HG03354 (cell line): Measurements from ENCODE around the gene PECR.
A peak's percentile ranks its signal among the peaks of the same experiment; 100 is the strongest.

Experiments used
- ATAC-seq: cut with Tn5 transposase; IDR thresholded peaks from one replicate; pipeline ENCODE4 v1.9.1; 2021; ENCODE audit warnings: mild to moderate bottlenecking; ENCODE audit not compliant: unreplicated experiment, poor library complexity, severe bottlenecking

The PECR gene

GRCh38 chr2:216074380-216074779 lies 7.2 kb downstream of the PECR start:
- ATAC-seq = no peak

- no peak for ATAC-seq
Observed at GRCh38 chr2:216073773-216074172, 7.8 kb downstream of the PECR start.

DNA sequence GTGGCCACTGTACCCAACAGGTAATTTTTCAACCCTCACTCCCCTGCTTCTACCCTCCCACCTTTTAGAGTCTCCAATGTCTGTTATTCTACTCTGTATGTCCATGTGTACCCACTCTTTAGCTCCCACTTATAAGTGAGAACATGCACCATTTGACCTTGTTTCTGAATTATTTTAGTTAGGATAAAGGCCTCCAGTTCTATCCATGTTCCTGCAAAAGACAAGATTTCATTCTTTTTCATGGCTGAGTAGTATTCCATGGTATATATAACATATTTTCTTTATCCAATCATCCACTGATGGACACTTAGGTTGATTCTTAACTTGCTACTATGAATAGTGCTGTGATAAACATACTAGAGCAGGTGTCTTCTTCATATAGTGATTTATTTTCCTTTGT lies 9.1 kb downstream of the PECR start:
- no peak for ATAC-seq

- ATAC-seq = no peak
Observed at GRCh38 chr2:216071111-216071851, 10.3 kb downstream of the PECR start.

DNA sequence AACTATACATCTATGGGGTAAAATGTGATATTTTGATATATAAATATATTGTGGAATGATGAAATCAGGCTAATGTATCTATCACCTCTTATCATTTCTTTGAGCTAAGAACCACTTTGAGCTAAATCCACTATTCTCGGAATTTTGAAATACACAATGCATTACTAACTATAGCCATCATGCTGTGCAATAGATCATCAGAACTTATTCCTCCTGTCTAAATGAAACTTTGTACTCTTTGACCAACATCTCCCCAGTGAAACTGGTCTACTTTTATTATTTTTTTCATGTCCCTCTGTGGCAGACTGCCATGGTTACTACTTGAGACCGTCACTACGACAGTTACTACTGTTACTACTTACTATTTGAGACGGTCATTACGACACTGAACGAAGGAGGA lies 11.4 kb downstream of the PECR start:
- no peak for ATAC-seq

DNA sequence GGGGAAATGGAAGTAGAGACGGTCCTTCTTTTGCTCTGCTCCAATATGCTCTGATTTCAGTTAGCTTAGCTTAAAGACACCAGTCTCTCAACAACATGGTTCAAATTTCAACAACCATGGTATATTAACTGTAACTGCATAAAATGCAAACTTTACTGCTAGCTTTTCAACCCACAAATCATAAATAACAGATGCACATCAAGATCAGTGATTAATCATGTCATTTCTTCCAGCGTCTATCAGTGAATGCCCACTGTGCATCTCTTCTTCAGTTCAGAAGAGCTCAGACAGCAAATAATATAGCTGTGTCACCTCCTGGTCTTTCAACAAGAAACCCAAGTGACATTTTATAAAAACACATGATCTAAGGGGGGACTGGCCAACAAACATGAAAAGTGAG lies 12.6 kb downstream of the PECR start:
- ATAC-seq = no peak

DNA sequence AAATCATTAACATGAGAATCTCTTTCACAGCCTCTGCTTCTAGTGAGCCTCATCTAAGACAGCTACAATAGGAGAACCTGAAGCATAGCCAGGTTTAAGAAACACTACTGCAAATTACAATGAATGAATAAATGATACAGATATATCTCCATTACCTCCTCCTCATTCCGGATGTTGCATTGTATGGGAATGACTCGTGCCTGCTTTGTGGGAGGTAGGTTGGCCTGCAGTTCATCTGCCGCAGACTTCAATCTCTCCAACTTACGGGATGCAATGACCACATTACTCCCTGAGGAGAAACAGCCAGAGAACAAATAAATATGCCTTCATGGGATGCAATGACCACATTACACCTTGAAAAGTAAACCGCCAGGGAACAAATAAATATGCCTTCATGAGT lies 15.4 kb downstream of the PECR start:
- ATAC-seq = no peak

GRCh38 chr2:216064665-216065064 lies 16.9 kb downstream of the PECR start:
- ATAC-seq = no peak

DNA sequence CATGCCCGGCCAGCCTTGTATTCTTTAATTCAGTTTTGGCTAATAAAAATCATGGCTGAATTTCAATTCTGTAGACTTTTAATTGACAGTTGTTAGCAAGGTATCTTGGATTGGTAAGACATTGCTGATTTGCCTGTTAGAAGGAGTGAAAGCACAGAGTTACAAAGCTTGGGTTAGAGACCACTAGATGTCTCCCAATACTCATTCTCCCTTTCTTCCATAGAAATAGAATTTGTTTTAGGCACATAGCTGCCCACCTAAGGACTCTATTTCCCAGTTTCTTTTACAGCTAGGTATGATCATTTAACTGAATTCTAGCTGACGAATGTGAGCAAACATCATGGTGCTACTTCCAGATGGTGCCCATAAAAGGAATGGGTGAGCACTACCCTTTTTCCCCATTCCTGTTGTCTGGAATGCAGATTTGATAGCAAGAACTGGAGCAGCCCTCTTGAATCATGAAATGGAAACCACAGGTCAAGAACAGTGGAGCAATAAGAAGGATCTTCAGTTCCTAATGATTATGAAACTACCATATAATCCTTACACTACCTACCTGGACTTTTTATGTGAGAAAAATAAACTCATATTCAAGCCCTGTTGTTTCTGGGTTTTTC lies 17.5 kb downstream of the PECR start:
- no peak for ATAC-seq

DNA sequence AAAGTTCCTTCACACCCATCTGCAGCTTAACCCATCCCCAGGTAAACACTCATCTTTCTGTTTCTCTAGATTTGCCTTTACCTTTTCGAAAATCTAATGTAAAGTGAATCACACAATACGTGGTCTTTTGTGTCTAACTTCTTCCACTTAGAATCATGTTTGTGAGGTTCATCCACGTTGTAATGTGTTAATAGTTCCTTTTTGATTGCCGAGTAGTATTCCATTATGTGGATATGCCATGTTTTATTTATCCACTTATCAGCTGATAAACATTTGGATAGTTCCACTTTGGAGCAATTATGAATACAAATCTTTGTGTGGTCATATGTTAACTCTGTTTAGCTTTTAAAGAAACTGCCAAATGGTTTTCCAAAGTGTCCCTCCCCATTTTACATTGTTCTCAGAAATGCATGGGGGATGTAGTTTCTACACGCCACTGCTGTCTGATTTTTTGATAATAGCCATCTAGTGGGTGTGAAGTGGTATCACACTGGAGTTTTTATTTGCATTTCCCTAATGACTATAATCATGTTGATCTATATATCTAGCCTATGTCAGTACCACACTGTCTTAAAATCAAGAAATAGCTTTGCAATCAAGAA lies 22.3 kb downstream of the PECR start:
- ATAC-seq = no peak

DNA sequence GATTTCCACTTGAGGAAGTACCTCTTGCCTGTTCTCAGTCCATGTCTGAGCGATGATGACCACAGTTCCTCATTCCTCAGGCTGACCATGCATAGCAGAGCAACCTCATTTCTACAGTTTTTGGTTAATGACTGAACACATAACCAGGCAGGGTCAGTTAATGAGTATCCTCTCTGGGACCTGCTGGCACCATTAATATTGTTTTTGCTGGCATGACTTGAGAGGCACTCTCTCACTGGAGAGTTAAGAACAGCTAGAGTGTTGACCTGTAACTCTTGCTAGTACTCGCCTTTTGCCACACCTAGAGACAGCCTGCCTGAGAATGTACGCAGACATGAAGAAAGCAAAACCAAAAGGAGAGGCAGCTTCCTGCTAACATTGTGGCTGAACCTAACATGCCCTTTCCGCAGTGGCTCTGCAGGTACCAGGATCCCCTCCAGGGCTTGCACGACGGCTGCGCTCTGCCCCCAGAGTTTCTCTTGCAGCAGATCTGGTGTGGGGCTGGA lies 23.9 kb downstream of the PECR start:
- peak; percentile 88 for ATAC-seq

DNA sequence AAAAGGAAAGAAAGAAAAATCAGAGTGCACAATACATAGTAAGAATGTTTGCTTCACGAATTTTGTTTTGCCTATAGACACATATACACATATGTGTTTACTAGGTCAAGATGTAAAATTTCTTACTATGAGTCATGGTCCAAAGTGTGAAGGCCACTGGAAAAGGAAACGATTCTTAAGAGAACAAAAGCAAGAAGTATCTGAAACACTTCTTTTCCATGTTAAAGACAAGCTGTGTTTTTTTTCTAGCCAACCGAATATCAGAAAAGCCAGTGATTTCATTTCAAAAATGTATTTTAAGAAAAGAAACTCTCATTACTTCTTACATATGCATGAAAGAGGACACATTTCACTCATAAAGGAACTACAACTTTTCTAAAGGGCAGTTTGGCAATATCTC lies 24.9 kb downstream of the PECR start:
- ATAC-seq = peak; percentile 39

- ATAC-seq = no peak
Observed at GRCh38 chr2:216055680-216056079, 25.9 kb downstream of the PECR start.

DNA sequence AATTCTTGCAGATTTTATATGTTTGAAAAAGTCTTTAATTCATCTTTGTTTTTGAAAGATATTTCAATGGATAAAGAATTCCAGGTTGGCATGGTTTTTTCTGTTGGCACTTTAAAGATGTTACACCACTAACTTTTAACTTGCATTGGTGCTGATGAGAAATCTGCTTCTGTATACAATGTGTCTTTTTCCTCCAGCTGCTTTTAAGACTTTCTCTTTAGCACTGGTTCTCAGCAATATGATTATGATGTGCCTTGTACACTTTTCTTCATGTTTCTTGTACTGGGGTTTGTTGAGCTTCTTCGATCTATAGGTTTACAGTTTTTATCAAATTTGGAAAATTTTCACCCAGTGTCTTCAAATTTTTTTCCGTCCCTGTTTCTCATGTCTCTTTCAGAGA lies 29.2 kb downstream of the PECR start:
- ATAC-seq = no peak

GRCh38 chr2:216051350-216051749 lies 30.3 kb downstream of the PECR start:
- no peak for ATAC-seq

DNA sequence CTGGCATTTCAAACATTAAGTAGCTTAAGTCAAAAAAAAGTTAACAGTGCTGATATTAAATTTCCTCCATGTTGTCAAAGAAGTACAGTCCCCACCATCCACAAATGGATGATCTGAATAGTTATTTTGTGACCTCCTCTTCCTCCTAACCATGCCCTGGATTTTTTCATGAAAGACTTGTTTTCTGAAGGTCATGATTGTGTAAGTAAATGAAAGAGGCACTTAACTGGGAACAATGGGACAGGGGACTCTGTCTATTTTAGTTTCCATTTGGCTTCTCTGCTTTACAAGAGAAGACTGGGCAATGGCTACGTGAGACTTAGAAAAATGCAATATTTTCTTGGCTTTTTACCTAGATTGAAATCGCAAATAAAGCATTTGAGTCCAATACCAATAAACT lies 32.2 kb downstream of the PECR start:
- no peak for ATAC-seq

DNA sequence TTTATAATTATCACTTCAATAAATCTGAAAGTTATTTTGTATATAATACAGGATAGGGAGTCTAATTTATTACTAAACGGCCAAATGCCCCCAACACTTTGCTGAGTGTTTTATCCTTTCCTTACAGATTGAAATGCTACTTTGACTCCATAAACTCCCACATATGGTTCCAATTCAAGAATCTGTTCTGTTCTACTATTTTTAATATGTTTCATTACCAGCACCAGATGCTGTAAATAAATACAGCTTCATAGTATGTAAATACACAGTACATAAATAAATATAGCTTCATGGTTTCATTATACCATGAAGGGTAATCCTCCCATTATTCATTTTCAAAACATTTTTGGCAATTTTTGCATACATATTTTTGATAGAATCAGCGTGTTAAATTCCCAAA lies 34.2 kb downstream of the PECR start:
- ATAC-seq = no peak

DNA sequence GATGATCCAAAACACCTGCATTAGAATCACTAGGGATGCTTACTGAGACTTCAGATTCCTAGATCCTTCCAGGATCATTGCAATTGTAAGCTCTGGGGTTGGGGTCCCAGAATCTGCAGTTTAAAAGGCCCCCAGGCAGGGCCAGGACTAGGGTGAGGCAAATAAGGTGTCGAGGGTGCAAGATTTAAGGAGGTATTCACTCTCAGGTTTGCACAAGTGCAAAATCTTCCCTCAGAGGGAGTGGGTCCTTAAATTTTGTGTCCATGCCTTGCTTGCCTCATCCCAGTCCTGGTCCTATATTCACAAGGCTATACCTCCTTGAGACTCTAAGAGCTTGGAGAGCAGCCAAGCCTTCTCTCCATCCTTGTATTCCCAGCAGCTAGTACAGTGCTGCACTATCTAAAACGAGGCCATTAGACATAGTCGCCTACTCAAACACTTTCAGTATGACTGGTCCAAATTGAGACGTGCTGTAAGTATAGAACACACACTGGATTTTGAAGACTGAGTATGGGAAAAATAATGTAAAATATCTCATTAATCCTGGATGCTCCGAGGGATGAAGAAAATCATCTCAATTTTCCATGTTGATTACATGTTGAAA lies 36.6 kb downstream of the PECR start:
- peak; percentile 94 for ATAC-seq

- ATAC-seq = no peak
Observed at GRCh38 chr2:216043949-216044348, 37.7 kb downstream of the PECR start.

DNA sequence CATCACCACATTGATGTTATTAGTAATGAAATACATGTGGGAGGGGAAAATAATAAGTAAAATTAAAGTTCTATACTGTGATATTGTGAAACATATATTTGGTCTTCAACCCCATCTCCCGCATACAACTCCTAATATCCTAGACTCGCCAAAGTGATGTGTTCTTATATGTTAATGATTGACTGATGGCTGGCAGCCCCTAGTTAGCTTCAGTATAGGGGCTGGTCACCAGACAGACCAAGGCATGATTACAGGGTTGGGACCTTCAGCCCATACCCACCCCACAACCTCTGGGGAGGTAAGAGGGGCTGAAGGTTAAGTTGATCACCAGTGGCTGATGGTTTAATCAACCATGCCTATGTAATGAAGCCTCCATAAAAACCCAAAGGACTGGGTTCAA lies 40.2 kb downstream of the PECR start:
- no peak for ATAC-seq

GRCh38 chr2:216039918-216040317 lies 41.7 kb downstream of the PECR start:
- ATAC-seq = no peak
